Activated CD8-positive, alpha-beta memory T cell treated with anti-CD3 and anti-CD28 coated beads, Interleukin-2, amount 50 U/mL, for 4 hours (primary cell): Measurements from ENCODE around the gene RNF214.
A peak's percentile ranks its signal among the peaks of the same experiment; 100 is the strongest.
"Not testable (repeated sequence)": the region's sequence is repeated elsewhere in the genome, so short reads cannot be mapped to it uniquely, and the experiment has no call there.

Experiments used
- DNase-seq: peaks from one replicate; pipeline ENCODE4 v3.0.0-alpha.2; 2020

The RNF214 gene

DNA sequence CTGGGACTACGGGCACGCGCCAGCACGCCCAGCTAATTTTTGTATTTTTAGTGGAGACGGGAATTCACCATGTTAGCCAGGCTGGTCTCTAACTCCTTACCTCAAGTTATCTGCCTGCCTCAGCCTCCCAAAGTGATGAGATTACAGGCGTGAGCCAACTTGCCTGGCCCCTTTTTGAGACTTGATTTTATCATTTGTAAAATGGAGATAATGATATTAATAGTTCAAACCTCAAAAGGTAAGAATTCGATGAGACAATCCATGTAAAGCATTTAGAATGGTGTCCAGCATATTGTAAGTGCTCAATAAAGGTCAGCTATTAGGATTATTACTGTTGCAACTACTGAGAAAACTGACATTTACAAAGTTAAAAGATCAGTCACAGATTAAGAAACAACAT lies 86.3 kb downstream of the RNF214 start:
- no peak for DNase-seq

DNA sequence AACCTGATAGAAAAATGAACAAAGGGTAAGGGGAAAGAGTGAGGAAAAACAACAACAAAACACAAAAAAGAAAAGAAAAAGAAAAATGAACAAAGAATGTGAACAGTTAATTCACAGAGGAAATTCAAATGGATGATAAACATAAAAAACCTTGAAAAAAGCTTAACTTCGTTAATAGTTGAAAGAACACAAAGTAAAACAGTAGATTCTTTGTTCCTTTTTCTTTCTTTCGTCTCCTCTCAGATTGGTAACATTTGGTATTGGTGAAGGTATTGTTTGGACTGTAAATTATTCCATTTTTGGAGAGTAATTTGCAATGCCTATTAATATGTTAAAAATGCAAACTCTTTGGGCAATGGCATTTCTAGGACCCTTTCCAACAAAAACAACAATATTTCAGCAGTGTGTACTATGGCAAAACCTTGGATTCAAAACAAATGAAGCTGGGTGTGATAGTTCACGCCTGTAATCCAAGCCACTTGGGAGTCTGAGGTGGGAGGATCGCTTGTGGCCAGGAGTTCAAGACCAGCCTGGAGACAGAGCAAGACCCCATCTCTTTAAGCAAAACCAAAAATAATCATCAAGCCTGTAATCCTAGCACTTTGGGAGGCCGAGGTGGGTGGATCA lies 86.9 kb downstream of the RNF214 start:
- no peak for DNase-seq

DNA sequence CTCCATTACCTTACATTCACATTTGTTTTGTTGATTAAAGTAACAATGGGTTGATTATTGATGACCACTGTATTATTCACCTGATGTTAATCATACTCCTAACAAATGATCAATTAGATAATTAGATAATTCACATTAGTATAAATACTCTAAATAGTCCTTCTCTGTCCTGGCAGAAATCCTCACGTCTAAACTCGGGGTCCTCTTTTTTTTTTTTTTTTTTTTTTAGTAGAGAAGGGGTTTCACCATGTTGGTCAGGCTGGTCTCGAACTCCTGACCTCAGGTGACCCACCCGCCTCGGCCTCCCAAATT lies 94.7 kb downstream of the RNF214 start:
- not testable (repeated sequence) for DNase-seq

DNA sequence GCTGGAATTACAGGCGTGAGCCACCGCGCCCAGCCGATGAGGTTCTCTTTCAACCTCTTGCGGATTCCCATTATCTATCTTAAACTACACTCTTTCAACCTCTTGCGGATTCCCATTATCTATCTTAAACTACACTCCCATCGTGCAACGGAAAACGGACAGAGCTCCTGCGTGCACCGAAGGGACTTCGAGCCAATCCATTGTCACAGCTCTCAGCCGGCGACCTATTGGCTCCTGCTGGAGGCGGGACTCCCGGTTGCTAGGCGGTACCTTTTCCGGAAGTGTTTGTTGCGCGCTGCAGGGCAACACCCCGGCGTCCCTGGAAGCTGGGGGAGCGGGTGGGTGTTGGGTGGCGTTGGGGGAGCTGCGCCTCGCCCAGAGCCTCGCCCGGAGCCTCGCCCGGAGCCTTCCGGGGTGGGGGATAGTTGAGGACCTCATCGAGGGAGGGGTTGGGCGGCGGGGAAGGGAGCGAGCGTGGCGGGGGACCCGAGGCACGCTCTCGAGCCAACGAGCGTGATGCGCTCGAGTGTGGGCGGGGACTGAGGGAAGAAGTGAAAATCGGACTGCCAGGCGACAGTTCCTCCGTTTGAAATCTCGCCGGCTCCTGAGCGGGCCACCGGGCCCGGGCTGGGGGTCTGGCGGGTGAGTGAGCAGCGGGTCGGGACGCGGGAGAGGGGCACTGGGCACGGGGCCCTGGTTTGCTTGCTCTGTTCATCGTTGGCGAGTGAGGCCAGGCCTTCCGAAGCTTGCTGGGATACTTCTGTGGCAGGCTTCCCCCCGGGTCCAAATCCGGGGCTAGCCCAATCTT lies 95.3 kb downstream of the RNF214 start, which contains the start of gene CEP164:
CEP164 (plus strand) TSS at position 288 of the 808 bp plus-strand sequence. CDS start 10,733 bp downstream, outside the sequence.
- peak; percentile 94 for DNase-seq

DNA sequence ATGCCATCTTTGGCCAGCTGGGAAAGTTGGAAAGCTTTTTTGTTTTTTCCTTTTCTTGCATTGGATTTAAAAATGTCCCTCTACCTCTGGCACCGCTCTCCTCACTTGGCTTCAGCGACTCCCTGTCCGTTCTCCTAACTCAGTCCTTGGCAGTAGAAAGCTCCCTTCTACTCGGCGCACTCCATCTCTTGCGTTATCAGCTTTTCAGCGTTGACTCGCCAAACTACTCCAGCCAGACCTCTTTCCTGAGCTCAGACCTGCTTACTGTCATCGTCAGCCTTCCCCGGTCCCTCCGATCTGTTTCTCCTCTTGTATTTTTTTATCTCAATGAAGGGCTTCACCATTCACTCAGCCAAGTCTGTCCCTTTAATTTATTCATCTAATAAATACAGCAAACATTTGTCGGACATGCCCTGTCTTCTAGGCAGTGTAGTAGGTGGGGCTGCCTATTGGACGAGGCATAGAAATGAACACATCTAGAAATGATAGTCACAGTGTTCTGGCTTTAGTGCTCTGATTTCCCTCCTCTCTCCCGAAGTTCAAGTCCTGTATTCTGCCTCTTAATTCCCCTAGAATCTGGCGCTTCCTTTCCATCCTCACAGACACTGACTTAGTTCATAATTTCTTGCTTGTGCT lies 96.0 kb downstream of the RNF214 start:
- DNase-seq, result no peak

DNA sequence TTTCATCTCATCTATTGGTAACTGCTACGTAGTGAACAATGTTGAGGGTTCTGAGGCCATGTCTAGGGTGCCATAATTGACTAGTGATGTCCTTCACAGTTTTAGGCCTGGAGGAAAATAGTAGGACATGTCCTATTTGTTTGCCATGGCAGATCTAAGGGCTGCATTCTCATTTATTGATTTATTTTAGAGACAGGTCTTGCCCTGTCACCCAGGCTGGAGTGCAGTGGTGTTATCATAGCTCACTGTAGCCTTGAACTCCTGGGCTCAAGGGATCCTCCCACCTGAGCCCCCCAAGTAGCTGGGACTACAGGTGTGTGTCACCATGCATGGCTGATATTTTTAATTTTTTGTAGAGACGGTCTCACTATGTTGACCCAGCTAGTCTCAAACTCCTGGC lies 100.4 kb downstream of the RNF214 start:
- no peak for DNase-seq

DNA sequence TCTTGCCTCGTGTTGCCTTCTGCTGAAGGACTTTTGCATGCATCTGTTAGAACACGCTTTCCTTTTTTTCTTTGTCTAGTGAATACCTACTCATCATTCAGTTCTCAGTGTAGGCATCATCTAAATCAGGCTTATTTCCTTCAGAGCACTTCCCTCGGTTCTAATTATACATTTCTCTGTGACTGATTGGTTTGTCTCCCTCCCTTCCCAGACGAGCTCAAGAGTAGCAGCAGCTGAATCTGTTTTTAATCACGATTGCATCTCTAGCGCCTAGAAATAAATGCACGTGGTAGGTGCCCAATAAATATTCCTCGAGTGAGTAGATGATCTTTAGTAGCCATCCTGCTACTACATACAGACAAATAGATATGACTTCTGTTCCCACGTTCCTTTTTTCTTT lies 101.4 kb downstream of the RNF214 start:
- no peak for DNase-seq

DNA sequence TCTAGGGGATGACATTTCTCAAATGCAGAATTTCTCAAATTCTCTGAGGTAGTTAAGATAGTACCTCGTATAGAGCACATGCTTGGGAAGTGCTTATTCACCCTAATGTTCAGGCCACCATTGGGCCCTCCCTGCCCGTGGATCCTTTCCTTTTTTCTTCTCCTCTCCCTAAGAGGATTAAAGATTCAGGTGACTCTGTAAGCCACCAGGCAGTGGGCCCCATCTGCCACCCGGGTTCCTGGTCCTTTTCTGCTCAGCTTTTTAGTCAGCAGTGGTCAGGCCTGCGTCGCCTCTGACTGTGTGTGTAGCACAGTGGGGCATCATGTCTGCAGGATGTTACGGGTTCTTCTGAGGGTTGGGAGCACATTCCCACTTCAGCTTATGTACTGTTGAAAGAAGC lies 102.4 kb downstream of the RNF214 start:
- no peak for DNase-seq

DNA sequence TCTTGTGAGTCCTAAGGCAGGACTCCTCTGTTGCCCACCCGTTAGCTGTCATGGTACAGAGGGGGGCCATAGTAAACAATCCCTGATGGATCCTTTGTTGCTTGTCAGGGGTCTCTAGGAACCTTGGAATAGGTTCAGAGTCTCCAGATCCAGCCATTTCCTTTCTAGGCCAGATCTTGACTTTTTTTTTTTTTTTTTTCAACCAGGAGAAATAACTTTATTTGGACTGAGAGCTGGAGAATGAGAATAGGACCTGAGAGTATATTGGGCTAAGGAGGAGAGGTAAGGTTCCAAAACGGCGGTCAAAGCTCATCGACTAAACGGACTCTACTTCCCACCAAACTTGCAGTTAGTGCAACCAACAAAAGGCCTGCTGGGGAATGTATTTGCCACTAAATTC lies 102.9 kb downstream of the RNF214 start:
- no peak for DNase-seq
